HG03108 (cell line): Measurements from ENCODE around the gene ERCC6.

Source experiments
- ATAC-seq: cut with Tn5 transposase; IDR thresholded peaks from one replicate; pipeline ENCODE4 v1.9.1; 2021; ENCODE audit warnings: moderate library complexity; ENCODE audit not compliant: unreplicated experiment

Gene ERCC6

GRCh38 chr10:49538381-49539319, at the start of gene ERCC6:
Gene ERCC6 (minus strand): TSS chr10:49539121.
- ATAC-seq: peak; percentile 76

- no peak for ATAC-seq
Observed at GRCh38 chr10:49587981-49588380, 49.1 kb upstream of the ERCC6 start.

GRCh38 chr10:49585387-49585786, 46.5 kb upstream of the ERCC6 start:
- ATAC-seq: no peak

GRCh38 chr10:49579621-49580020, 40.7 kb upstream of the ERCC6 start:
- no peak for ATAC-seq

- ATAC-seq: no peak
Observed at GRCh38 chr10:49578392-49578791, 39.5 kb upstream of the ERCC6 start.

GRCh38 chr10:49577182-49577925, 38.4 kb upstream of the ERCC6 start:
- ATAC-seq: no peak

GRCh38 chr10:49575489-49576072, 36.7 kb upstream of the ERCC6 start:
- ATAC-seq: no peak

GRCh38 chr10:49572594-49573114, 33.7 kb upstream of the ERCC6 start:
- no peak for ATAC-seq

- ATAC-seq: no peak
Observed at GRCh38 chr10:49571388-49571787, 32.5 kb upstream of the ERCC6 start.

- ATAC-seq: no peak
Observed at GRCh38 chr10:49569031-49569631, 30.2 kb upstream of the ERCC6 start.

GRCh38 chr10:49568235-49568634, 29.3 kb upstream of the ERCC6 start:
- ATAC-seq: peak; percentile 54

GRCh38 chr10:49567810-49568209, 28.9 kb upstream of the ERCC6 start:
- ATAC-seq: no peak

- no peak for ATAC-seq
Observed at GRCh38 chr10:49564461-49565009, 25.6 kb upstream of the ERCC6 start.

- ATAC-seq: no peak
Observed at GRCh38 chr10:49562893-49563292, 24.0 kb upstream of the ERCC6 start.

- ATAC-seq: no peak
Observed at GRCh38 chr10:49560526-49560925, 21.6 kb upstream of the ERCC6 start.

GRCh38 chr10:49559476-49559875, 20.6 kb upstream of the ERCC6 start:
- ATAC-seq: no peak

GRCh38 chr10:49558190-49558589, 19.3 kb upstream of the ERCC6 start:
- ATAC-seq: no peak

GRCh38 chr10:49557681-49558080, 18.8 kb upstream of the ERCC6 start:
- ATAC-seq: no peak

- no peak for ATAC-seq
Observed at GRCh38 chr10:49556723-49557122, 17.8 kb upstream of the ERCC6 start.

- ATAC-seq: no peak
Observed at GRCh38 chr10:49552277-49552676, 13.4 kb upstream of the ERCC6 start.

- ATAC-seq: no peak
Observed at GRCh38 chr10:49550563-49550962, 11.6 kb upstream of the ERCC6 start.
